HuH-7.5 (cell line): ENCODE measurements around the gene CLMN.
"Not testable (repeated sequence)": the region's sequence is repeated elsewhere in the genome, so short reads cannot be mapped to it uniquely, and the experiment has no call there.

Experiments
- DNase-seq: peaks from one replicate; pipeline ENCODE4 v3.0.0; 2011; ENCODE audit warnings: low spot score

CLMN gene

DNA sequence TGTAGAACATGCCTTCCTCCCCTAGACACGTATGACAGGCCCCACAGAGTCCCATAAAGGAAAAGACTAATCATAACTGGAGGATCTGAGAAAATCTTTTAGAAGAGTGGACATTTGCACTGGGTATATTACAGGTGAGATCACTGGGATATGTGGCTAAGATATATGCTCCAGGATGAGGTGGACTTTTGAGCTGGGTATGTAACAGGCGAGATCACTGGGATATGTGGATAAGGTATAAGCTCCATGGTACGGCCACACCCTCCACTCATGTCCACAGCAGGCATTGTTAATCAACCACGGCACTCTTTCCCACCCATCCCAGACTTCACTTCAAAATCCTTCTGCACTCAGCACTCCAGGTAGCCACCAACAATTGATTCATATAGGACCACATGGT is 34.1 kb downstream of the CLMN start:
- no peak for DNase-seq

DNA sequence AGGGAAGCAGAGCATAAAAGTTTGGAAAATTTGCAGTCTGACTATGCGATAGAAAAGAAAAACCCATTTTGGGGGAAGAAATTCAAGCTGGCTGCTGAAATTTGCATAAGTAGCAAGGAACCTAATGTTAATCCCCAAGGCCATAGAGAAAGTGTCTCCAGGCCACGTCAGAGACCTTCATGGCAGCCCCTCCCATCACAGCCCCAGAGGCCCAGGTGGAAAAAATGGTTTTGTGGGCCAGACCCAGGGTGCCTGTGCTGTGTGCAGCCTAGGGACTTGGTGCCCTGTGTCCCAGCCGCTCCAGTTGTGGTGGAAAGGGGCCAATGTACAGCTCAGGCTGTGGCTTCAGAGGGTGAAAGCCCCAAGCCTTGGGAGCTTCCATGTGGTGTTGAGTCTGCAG is 35.9 kb downstream of the CLMN start:
- not testable (repeated sequence) for DNase-seq

DNA sequence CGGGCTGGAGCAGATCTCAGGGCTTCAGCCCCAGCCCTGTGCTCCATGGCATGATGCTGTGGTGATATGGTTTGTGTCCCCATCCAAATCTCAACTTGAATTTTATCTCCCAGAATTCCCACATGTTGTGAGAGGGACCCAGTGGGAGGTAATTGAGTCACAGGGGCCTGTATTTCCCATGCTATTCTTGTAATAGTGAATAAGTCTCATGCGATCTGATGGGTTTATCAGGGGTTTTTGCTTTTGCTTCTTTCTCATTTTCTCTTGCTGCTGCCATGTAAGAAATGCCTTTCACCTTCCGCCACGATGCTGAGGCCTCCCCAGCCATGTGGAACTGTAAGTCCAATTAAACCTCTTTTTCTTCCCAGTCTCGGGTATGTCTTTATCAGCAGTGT is 36.7 kb downstream of the CLMN start:
- not testable (repeated sequence) for DNase-seq

DNA sequence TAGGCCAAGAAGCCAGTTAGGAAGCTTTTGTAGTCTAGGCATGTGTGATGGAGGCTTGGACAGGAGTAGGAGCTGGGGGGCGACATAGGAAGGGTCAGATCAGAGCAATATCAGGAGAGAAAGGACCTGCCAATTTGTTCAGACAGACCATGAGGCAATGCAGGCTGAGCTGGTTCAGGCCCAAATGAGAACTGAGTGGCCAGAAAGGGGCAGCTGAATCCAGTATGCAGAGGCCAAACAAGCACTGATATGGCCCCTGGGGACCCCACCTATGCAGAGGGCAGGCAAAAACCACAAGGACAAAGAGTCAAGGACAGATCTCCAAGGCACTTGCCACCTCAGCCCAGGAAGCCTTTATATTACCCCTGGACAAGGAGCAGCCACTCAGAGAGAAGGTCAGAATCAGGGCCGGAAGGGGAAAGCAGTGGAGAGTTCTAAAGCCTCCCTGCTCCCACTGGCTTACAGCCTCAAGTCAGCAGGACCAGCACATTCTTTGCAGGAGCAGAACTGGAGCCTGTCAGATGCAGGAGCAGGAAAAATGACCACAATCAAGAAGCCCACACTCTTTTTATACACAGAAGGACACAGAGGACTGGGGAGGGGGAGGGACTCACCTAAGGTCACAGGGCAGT is 37.2 kb downstream of the CLMN start:
- DNase-seq = no peak

DNA sequence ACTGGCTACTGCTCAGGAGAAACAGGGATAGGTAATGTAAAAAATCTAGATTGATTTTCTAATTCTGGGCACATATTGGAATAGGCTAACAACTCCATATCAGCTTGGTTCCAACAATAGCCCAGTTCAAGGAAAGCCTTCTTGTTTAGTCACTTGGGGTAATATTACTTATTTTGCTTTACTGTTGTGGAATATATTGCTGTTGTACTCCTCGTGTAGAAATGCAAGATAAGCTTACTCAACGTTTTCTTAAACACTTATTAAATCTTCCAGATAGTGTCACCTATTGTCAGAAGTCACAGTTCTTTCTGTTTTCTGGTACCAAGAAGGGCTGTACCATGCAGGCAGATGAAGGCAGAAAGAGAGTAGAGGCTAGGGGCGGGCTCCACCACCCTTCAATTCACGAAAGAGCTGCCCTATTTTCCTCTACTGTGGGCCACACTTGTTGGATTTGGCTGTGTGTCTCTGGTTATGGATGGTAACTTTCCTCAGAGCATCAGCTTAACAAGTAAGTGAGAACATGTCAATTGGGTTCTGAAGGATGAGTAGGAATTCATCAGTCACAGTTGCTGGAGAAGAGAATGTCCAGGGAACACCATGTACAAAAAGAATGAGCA is 38.0 kb downstream of the CLMN start:
- no peak for DNase-seq

- DNase-seq = no peak
Measured at GRCh38 chr14:95275494-95275893, 44.2 kb downstream of the CLMN start.

DNA sequence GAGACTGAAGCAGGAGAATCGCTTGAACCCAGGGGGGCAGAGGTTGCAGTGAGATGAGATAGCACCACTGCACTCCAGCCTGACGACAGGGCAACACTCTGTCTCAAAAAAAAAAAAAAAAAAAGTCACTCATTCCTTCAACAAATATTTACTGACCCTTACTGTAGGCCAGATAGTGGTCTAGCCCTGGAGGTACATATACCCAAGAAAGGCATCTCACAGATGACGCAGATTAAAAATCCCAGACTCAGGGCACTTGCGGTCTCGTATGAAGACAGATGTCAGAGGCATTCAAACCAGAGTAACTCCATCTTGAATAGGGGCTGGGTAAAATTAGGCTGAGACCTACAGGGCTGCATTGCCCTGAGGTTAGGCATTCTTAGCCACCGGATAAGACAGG is 44.8 kb downstream of the CLMN start:
- no peak for DNase-seq

DNA sequence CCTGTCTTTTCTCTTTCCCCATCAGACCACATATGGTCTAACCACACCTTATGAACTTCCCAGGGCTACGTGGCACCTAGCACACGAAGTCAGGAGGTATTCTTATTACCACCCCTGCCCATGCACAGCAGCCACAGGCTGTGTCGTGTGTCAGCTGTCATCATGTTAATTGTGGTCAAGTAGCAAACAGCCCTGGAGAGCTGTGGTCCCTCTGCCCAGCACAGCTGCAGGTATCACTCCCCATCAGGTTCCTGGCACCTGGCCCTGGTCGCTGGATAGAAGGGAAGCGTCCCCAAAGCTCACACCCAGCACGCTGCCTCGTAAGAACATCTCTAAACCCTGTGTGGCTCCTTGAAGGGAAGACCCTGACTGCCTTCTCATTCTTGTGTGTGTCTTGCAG is 45.4 kb downstream of the CLMN start:
- no peak for DNase-seq

- DNase-seq = no peak
Measured at GRCh38 chr14:95273001-95273978, 46.4 kb downstream of the CLMN start.

DNA sequence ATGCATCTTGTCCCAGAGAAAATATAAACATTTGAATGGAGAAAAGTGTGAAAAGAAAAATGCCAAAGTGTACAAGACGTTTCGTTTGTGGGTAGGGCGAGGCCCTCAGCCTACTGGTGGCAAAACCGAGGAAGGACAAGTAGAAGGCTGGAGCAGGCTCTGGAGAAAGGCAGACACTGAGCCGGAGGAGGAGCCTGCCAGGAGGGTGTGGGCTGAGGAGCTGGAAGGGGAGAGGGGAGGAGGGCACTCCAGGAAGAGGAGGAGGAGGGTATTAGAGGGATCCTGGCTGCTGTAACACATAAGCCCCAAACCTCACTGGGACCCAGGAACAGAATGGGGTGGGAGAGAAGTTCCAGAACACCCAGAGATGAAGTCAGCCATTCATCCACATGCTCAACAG is 47.7 kb downstream of the CLMN start:
- DNase-seq = no peak

- no peak for DNase-seq
Measured at GRCh38 chr14:95270203-95270602, 49.5 kb downstream of the CLMN start.

GRCh38 chr14:95269493-95269892 is 50.2 kb downstream of the CLMN start:
- DNase-seq = no peak

- no peak for DNase-seq
Measured at GRCh38 chr14:95268350-95268749, 51.4 kb downstream of the CLMN start.

GRCh38 chr14:95267306-95267705 is 52.4 kb downstream of the CLMN start:
- DNase-seq = no peak

GRCh38 chr14:95265106-95266094 is 54.3 kb downstream of the CLMN start:
- DNase-seq = peak; percentile 29

DNA sequence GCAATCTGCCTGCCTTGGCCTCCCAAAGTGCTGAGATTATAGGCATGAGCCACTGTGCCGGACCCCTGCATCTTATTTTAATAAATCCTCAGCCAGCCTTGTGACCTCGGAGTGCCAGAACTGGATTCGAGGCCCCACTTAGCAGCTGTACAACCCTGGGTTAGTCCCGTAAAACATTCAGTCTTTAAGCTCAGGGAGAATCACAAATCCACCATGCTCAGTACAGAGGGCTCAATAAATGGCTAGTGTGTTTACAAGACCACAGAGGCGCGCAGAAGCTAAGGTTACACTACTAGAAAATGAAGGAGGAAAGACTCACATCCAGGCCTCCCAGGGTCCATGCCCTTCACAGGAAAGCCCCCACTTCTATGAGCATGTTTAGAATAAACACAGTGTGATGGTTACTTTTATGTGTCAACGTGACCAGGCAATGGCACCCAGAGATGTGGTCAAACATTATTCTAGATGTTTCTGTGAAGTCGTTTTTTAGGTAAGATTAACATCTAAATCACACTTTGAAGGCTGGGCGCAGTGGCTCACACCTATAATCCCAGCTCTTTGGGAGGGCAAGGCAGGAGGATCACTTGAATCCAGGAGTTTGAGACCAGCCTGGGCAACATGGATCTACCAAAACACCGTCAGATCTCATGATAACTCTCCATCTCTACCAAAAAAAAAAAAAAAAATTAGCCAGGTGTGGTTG is 55.3 kb downstream of the CLMN start:
- DNase-seq = no peak

DNA sequence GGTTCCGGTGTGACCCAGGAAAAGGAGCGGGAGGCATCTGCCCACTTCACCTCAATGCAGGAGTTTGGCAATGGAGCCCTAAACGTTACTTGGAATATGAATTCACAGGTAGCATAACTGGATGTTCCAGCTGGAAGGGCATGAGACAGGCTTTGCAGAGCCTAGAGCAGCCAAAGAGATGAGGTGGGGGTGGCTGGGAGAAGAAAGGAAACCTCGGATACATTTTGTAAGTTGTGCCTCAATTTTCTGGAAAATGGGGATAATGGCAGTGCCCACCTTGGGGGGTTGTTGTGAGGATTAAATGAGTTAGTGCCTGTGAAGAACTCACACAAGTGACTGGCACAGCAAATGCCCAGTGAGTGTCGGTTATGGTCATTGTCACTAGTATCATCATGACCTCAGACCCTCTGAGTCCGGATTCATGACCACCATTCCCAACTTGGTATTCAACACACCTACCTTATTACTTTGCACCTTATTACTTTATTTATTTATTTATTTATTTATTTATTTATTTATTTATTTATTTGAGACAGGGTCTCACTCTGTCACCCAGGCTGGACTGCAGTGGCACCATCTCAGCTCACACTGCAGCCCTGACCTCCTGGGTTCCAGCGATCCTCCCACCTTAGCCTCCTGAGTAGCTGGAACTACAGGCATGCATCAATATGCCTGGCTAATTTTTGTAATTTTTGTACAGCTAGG is 56.0 kb downstream of the CLMN start:
- DNase-seq = no peak

DNA sequence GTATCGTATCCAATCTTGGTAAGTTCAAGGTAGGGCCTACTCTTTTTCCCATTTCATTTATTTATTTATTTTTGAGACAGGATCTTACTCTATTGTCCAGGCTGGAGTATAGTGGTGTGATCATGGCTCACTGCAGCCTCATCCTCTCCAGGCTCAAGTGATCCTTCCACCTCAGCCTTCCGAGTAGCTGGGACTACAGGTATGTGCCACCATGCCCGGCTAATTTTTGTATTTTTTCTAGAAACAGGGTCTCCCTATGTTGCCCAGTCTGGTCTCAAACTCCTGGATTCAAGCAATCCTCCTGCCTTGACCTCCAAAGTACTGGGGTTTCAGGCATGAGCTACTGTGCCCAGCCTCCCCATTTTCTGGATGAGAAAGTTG is 57.2 kb downstream of the CLMN start:
- no peak for DNase-seq

GRCh38 chr14:95261616-95262510 is 57.8 kb downstream of the CLMN start:
- no peak for DNase-seq
